Measurements from ENCODE around the gene TNXB.

DNA sequence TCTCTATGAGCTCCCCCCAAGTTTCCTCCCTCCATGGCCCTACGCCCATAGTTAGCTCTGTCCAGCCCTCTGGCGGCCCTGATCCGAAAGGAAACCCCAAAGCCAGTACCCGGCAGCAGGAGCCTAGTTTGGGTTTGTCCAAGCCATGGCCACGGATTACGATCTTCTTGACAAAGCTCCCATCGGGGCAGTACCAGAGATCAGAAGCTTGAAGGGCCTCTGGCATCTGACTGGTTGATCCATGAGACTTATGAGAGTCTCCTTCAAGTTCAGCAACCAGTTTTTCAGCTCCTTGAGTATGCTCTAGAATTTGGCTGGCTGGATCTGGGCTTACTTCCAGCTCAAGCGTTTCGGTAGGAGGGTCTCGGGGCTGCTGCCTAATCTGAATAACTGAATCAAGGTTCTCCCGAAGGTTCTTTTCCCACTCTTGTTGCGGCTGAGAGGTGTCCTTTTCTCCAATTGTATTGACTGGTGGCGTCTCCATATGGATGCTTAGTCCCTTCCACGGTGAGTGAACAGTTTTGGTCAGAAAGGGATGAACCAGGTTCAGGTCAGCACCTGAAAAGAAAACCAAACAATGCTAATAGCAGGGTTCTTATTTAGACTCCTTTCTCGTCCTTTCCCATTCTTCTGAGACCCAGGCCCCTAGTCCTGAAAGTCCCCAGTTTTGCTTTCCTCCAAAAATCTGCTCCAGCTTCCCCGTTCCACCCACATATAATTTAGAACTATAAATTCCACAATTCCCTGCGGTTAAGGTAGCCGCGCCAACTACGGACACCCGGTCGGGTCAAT, 20.4 kb upstream of the TNXB start:
- TF ChIP-seq TAF1 (IDR thresholded peaks at IDR 0.05; ENCODE audit: low read depth, low read length) (no peak), POLR2A (IDR thresholded peaks at IDR 0.05; ENCODE audit: low read depth, low read length) (no peak), POLR2AphosphoS5 (IDR thresholded peaks at IDR 0.05; ENCODE audit: low read depth, low read length) (no peak), SPI1 (IDR thresholded peaks at IDR 0.05; ENCODE audit: low read depth, low read length) (no peak), POU2F2 (IDR thresholded peaks at IDR 0.05; ENCODE audit: low read depth, low read length) (no peak), PAX5 (IDR thresholded peaks at IDR 0.05; ENCODE audit: insufficient read depth, low read length, severe bottlenecking) (no peak)

Measured in GM12891 (cell line).